Memory B cell (primary cell): Measurements from ENCODE around the gene DCXR.
A peak's percentile ranks its signal among the peaks of the same experiment; 100 is the strongest.

Source experiments
- ATAC-seq: fragments of 150-1000 bp; cut with Tn5 transposase; 2 replicates; pipeline ENCODE4 v1.10.0; 2021; ENCODE audit warnings: low read depth, mild to moderate bottlenecking, moderate library complexity
- DNase-seq, 2 donors: peaks; one replicate each; pipeline ENCODE4 v3.0.0; 2022; ENCODE audit warnings: low spot score in 2 of 2
- H3K27ac Mint-ChIP-seq: one replicate; pipeline ENCODE4 v1.8.0; 2022; ENCODE audit warnings: mild to moderate bottlenecking, moderate library complexity, mixed read lengths
- H3K27me3 Mint-ChIP-seq: one replicate; pipeline ENCODE4 v1.8.0; 2022; ENCODE audit warnings: mixed read lengths
- H3K36me3 Mint-ChIP-seq: one replicate; pipeline ENCODE4 v1.8.0; 2022; ENCODE audit warnings: mild to moderate bottlenecking, mixed read lengths
- H3K4me1 Mint-ChIP-seq: one replicate; pipeline ENCODE4 v1.8.0; 2022; ENCODE audit warnings: mixed read lengths
- H3K4me3 Mint-ChIP-seq: one replicate; pipeline ENCODE4 v1.8.0; 2022; ENCODE audit warnings: mild to moderate bottlenecking, moderate library complexity, mixed read lengths
- H3K9me3 Mint-ChIP-seq: one replicate; pipeline ENCODE4 v1.8.0; 2022; ENCODE audit warnings: mixed read lengths

The DCXR gene

DNA sequence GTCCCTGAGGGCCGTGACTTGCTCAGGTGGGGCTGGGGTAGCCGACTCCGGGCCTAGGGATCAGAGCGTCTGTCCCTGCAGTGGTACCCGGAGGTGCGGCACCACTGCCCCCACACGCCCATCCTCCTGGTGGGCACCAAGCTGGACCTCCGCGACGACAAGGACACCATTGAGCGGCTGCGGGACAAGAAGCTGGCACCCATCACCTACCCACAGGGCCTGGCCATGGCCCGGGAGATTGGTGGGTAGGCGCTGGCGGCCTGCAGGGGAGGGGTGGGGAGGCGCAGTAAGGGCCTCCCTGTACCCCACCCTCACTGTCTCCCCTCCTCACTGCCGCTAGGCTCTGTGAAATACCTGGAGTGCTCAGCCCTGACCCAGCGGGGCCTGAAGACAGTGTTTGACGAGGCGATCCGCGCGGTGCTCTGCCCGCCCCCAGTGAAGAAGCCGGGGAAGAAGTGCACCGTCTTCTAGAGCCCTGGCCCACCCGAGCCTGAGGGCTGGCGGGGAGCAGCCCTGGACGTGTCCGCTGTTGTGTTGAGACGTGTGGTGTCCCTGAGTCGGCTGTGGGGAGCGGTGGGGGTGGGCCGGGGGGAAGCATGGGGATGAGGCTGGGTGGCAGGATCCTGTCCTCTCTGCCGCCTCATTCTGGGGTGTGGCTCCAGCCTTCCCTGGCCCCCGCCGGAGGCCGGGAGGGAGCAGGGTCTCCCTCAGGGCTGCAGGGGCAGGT, 4.0 kb downstream of the DCXR start:
- no peak for DNase-seq
- H3K4me3 Mint-ChIP-seq: no peak overlapping the region
- H3K4me1 Mint-ChIP-seq: peaks cover 14% of the 10 kb centered on the region
- no peaks in the 10 kb centered on the region for H3K9me3 Mint-ChIP-seq
- peaks cover 4% of the 10 kb centered on the region for H3K36me3 Mint-ChIP-seq
- H3K27me3 Mint-ChIP-seq: peaks cover 2% of the 10 kb centered on the region
- ATAC-seq: no peak
- no peak overlapping the region for H3K27ac Mint-ChIP-seq

- Mint-ChIP-seq H3K27me3 (peaks cover 2% of the 10 kb centered on the region), H3K9me3 (no peaks in the 10 kb centered on the region), H3K36me3 (peaks cover 4% of the 10 kb centered on the region), H3K27ac (no peak overlapping the region), H3K4me1 (peaks cover 9% of the 10 kb centered on the region), H3K4me3 (peak overlapping the region; percentile 55)
- ATAC-seq: peak; percentile 23
- DNase-seq: no peak
Observed at GRCh38 chr17:82031885-82032627, 5.4 kb downstream of the DCXR start.

DNA sequence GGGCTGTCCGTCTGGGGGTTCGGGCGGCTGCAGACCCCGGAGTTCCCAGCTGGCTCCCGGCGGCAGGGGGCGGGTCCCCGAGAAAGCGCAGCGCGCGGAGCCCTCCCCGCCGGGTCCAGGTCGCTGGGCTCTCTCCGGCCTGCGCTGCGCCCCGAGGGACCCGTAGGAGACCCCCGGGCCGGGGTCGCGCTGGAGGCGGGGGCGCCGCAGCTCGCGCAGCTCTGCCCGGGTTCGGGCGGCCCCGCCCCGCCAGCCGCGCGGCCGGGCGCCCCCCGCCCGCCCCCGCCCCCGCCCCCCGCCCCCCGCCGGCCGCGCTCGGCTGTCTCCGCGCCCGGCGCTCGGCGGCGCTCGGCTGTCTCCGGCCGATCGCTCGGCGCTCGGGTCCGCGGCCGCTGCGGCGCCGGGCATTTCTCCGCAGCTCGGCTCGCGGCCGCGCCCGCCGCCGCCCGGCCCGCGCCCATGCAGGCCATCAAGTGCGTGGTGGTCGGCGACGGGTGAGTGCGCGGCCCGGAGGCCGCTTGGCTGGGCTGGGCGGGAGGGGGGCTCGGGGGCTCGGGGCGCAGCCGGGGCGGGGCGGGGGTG, 6.1 kb downstream of the DCXR start, which contains the start of gene RAC3:
Gene RAC3, plus strand, starts transcription at position 376 of the 582 bp plus-strand sequence. Its CDS starts 84 bp downstream, at position 460.
- H3K36me3 Mint-ChIP-seq: peaks cover 4% of the 10 kb centered on the region
- DNase-seq (no peak), ATAC-seq (peak; percentile 13)
- H3K4me1 Mint-ChIP-seq: peaks cover 9% of the 10 kb centered on the region
- peak within 1 kb of the TSS; percentile 88 for H3K4me3 Mint-ChIP-seq
- no peaks in the 10 kb centered on the region for H3K9me3 Mint-ChIP-seq
- peaks cover 2% of the 10 kb centered on the region for H3K27me3 Mint-ChIP-seq
- H3K27ac Mint-ChIP-seq: no peak within 1 kb of the TSS

- Mint-ChIP-seq H3K27ac (no peak overlapping the region), H3K27me3 (peaks cover 2% of the 10 kb centered on the region), H3K36me3 (peaks cover 4% of the 10 kb centered on the region), H3K9me3 (no peaks in the 10 kb centered on the region), H3K4me1 (peaks cover 9% of the 10 kb centered on the region), H3K4me3 (peak overlapping the region; percentile 88)
- ATAC-seq: peak; percentile 78
- peak; percentile 75 to 89 for DNase-seq
Observed at GRCh38 chr17:82030470-82031302, 6.8 kb downstream of the DCXR start.

- peaks cover 9% of the 10 kb centered on the region for H3K4me1 Mint-ChIP-seq
- H3K27me3 Mint-ChIP-seq: peaks cover 4% of the 10 kb centered on the region
- ATAC-seq (no peak), DNase-seq (no peak)
- H3K36me3 Mint-ChIP-seq: peaks cover 2% of the 10 kb centered on the region
- no peaks in the 10 kb centered on the region for H3K9me3 Mint-ChIP-seq
- H3K27ac Mint-ChIP-seq: no peak overlapping the region
- H3K4me3 Mint-ChIP-seq: peak overlapping the region; percentile 88
Observed at GRCh38 chr17:82029990-82030469, 7.5 kb downstream of the DCXR start.

- Mint-ChIP-seq H3K4me3 (peak overlapping the region; percentile 75), H3K4me1 (peaks cover 9% of the 10 kb centered on the region), H3K36me3 (peaks cover 2% of the 10 kb centered on the region), H3K9me3 (no peaks in the 10 kb centered on the region), H3K27me3 (peaks cover 4% of the 10 kb centered on the region), H3K27ac (no peak overlapping the region)
- ATAC-seq (no peak), DNase-seq (no peak)
Observed at GRCh38 chr17:82029391-82029790, 8.1 kb downstream of the DCXR start.

GRCh38 chr17:82028966-82029365, 8.5 kb downstream of the DCXR start:
- H3K36me3 Mint-ChIP-seq: peaks cover 2% of the 10 kb centered on the region
- H3K4me3 Mint-ChIP-seq: peak overlapping the region; percentile 11
- peaks cover 4% of the 10 kb centered on the region for H3K27me3 Mint-ChIP-seq
- H3K27ac Mint-ChIP-seq: no peak overlapping the region
- no peaks in the 10 kb centered on the region for H3K9me3 Mint-ChIP-seq
- H3K4me1 Mint-ChIP-seq: peaks cover 9% of the 10 kb centered on the region
- DNase-seq: no peak
- no peak for ATAC-seq

- H3K27me3 Mint-ChIP-seq: peaks cover 4% of the 10 kb centered on the region
- ATAC-seq (no peak), DNase-seq (no peak)
- H3K27ac Mint-ChIP-seq: no peak overlapping the region
- peaks cover 9% of the 10 kb centered on the region for H3K4me1 Mint-ChIP-seq
- H3K36me3 Mint-ChIP-seq: peaks cover 2% of the 10 kb centered on the region
- no peak overlapping the region for H3K4me3 Mint-ChIP-seq
- H3K9me3 Mint-ChIP-seq: no peaks in the 10 kb centered on the region
Observed at GRCh38 chr17:82028246-82028645, 9.3 kb downstream of the DCXR start.

DNA sequence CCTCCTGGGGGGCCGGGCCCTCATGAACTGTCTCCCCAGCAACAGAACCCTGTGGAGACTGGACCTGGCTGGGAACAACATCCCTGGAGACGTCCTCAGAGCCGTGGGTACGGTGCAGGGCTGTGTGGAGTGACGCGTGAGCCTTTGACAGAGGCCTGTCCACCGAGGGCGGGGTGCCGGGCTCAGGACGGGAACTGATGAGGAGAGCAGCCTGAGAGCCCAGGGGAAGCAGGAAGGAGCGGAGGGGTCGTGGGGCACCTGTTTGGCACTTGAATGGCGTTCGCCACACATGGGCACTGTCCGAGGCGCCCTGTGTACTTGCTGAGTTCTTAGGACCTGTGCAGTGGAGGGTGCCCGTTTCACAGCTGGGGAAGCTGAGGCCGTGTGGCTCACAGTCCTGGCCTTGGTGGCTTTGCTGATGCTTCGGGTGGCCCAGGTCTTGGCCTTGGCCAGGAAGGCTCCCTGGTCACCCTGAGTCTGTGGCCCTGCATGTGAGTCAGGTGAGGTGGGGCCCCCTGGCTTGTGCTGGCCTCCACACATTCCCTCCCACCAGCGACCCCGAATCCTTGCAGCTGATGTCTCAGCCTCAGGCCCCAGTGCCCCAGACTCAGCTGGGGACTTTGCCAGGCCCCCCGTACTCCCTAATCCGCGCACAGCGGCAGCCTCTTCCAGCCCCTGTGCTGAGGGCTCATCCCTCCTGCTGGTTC, 11.9 kb downstream of the DCXR start:
- Mint-ChIP-seq H3K27ac (no peak overlapping the region), H3K36me3 (peaks cover 2% of the 10 kb centered on the region), H3K4me3 (no peak overlapping the region), H3K4me1 (peaks cover 14% of the 10 kb centered on the region), H3K9me3 (no peaks in the 10 kb centered on the region), H3K27me3 (peaks cover 4% of the 10 kb centered on the region)
- DNase-seq: no peak
- ATAC-seq: no peak

DNA sequence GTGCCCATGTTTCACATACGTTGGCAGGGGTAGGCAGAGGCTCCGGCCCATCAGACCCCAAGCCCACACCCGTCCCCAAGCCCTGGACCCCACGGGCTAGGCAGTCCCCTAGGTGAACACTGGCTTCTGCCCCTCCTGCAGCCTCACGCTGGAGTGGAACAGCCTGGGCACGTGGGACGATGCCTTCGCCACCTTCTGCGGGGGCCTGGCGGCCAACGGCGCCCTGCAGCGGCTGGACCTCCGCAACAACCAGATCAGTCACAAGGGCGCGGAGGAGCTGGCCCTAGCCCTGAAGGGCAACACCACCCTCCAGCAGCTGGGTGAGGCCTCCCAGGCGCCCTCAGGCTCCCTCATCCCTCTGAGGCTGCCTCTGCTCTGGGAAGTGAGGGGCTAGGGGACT, 12.6 kb downstream of the DCXR start:
- DNase-seq: no peak
- no peak overlapping the region for H3K27ac Mint-ChIP-seq
- no peaks in the 10 kb centered on the region for H3K9me3 Mint-ChIP-seq
- ATAC-seq: no peak
- peaks cover 2% of the 10 kb centered on the region for H3K36me3 Mint-ChIP-seq
- no peak overlapping the region for H3K4me3 Mint-ChIP-seq
- H3K27me3 Mint-ChIP-seq: peaks cover 4% of the 10 kb centered on the region
- H3K4me1 Mint-ChIP-seq: peaks cover 12% of the 10 kb centered on the region

DNA sequence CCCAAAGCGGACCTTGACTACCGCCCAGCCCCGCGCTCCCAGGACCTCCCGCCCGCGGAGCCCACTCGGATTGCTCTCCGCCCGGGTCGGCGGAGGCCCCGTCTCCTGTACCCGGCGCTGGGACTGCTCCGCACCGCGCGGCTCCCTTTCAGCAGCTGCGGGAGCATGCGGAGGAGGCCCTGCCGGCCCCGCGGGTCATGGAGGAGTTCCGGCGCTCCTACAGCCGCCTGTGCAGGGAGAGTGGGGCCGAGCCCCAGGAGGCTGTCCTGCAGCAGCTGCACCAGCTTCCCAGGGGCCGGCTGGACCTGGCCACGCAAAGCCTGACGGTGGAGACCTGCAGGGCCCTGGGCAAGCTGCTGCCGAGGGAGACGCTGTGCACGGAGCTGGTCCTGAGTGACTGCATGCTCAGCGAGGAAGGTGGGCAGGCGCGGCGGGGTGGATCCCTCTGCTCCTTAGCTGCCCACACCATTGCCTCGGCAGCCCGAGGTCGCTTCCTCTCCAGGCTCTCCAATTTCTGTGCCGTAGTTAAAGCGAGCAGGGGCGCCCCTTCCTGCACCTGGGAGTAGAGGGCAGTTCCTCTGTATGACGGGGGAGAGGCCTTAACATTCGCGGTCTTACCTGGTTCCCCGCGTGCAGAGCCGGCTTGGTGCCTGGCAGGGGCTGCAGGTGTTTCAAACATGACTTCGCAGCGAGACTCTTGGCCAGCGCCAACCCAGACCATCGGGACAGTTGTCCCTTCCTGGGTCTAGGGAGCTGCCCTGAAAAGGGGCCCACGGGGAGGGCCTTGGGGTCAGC, 13.9 kb downstream of the DCXR start:
- Mint-ChIP-seq H3K4me3 (peak overlapping the region; percentile 74), H3K36me3 (peaks cover 2% of the 10 kb centered on the region), H3K9me3 (no peaks in the 10 kb centered on the region), H3K4me1 (peaks cover 6% of the 10 kb centered on the region), H3K27ac (no peak overlapping the region), H3K27me3 (peaks cover 2% of the 10 kb centered on the region)
- DNase-seq: peak in 1 of 2 donors; percentile 55
- ATAC-seq: no peak

DNA sequence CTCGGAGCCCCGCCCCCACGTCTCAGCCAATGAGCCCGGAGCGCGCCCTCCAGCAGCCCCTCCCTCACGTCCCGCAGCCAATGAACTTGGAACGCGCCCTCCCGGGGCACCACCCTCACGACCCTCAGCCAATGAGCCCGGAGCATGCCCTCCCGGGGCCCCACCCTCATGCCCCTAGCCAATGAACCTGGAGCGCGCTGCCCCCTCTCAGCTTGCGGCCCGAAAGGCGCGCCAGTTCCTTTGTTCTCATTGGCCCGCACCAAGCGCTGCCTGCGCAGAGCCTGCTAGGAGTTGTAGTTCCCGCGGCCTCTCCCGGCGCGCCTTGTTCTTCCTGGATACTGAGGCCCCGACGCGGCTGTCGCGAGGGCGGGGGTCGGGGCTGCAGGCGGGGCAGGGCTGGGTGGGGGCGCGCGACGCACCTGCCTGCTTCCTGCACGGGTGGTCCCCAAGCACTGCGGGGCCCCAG, 14.5 kb downstream of the DCXR start, which contains the start of gene LRRC45:
Gene LRRC45, plus strand, starts transcription at position 325 of the 466 bp plus-strand sequence. CDS start 339 bp downstream, outside the sequence.
- peak within 1 kb of the TSS; percentile 74 for H3K4me3 Mint-ChIP-seq
- H3K27ac Mint-ChIP-seq: peak within 1 kb of the TSS; percentile 48
- peaks cover 6% of the 10 kb centered on the region for H3K4me1 Mint-ChIP-seq
- peak in 1 of 2 donors; percentile 99 for DNase-seq
- H3K36me3 Mint-ChIP-seq: peaks cover 2% of the 10 kb centered on the region
- peak; percentile 91 for ATAC-seq
- H3K27me3 Mint-ChIP-seq: peaks cover 2% of the 10 kb centered on the region
- no peaks in the 10 kb centered on the region for H3K9me3 Mint-ChIP-seq
